ENCODE data around the gene KMT2C. TPM values are rescaled to one million over a fixed set of nuclear protein-coding genes. Genes with fewer than 3 reads are reported as not detected.

KMT2C gene
- total and polyA plus RNA-seq, 2 of the 13 experiments (the other 11 are each of a cell fraction or from before 2014, with no cell fraction given), result 7.1 to 14.4 TPM

- no peak overlapping the region for H3K9ac ChIP-seq (ENCODE audit: insufficient read depth, low read depth, low read length)
- DNase-seq (ENCODE audit: low spot score) (no peak), FAIRE-seq (no peak), ATAC-seq (no peak)
- 95% methylated on average over 4 of the region's 4 CpGs for WGBS (ENCODE audit: low lambda C conversion rate)
- intact Hi-C loops (cut with micrococcal nuclease; ENCODE audit: unreplicated experiment) (no loop called here), in situ Hi-C loops (cut with HindIII; ENCODE audit: extremely low pct_ligation_motif_present, low pct_unique_long_range_greater_than_20kb) (no loop called here)
- ChIA-PET POLR2A (no interaction called here), CTCF (ENCODE audit: low intra/inter-chr PET ratio, low total read pairs) (no interaction called here)
- H3K36me3 ChIP-seq (replicated peaks in 1 of 2; ENCODE audit: control insufficient read depth in 1 of 2, insufficient read depth in 2 of 2, low read length in 2 of 2), result peaks cover 5 to 54% of the 10 kb centered on the region in 2 experiments
- H3K4me2 ChIP-seq (ENCODE audit: low read depth, low read length), result no peak overlapping the region
- no peaks in the 10 kb centered on the region for H4K20me1 ChIP-seq (ENCODE audit: insufficient read depth, low read length)
- H3K9me3 ChIP-seq (ENCODE audit: low read length), result no peaks in the 10 kb centered on the region
- H2AFZ ChIP-seq (ENCODE audit: low read length), result no peak overlapping the region
- no peak for TF ChIP-seq ZNF232 (CRISPR knock-in tag; IDR thresholded peaks at IDR 0.05; ENCODE audit: borderline replicate concordance)
- TF ChIP-seq SMAD3 (CRISPR knock-in tag; IDR thresholded peaks at IDR 0.05), result no peak
- TF ChIP-seq ZNF510 (CRISPR knock-in tag; IDR thresholded peaks at IDR 0.05; ENCODE audit: low read depth), result no peak
- no peak for TF ChIP-seq MIER2 (CRISPR knock-in tag; IDR thresholded peaks at IDR 0.05)
- no peak for TF ChIP-seq NFATC3 (CRISPR knock-in tag; IDR thresholded peaks at IDR 0.05)
- no peak for TF ChIP-seq TAF15 (IDR thresholded peaks at IDR 0.05; ENCODE audit: low read depth, low read length, poor library complexity, severe bottlenecking)
- TF ChIP-seq ZNF367 (CRISPR knock-in tag; IDR thresholded peaks at IDR 0.05; ENCODE audit: borderline replicate concordance), result no peak
- no peak for TF ChIP-seq ZNF614 (CRISPR knock-in tag; IDR thresholded peaks at IDR 0.05; ENCODE audit: borderline replicate concordance)
- no peak for TF ChIP-seq FIP1L1 (IDR thresholded peaks at IDR 0.05; ENCODE audit: borderline replicate concordance, insufficient read depth, low read depth, low read length)
- no peak for TF ChIP-seq HOXA5 (CRISPR knock-in tag; IDR thresholded peaks at IDR 0.05)
- TF ChIP-seq ZNF503 (CRISPR knock-in tag; IDR thresholded peaks at IDR 0.05), result no peak
- no peaks in the 10 kb centered on the region for H3K4me1 ChIP-seq (ENCODE audit: insufficient read depth, low read length)
- no peak overlapping the region for H3K4me3 ChIP-seq (replicated peaks in 1 of 3; ENCODE audit: insufficient read depth in 1 of 3, low read depth in 2 of 3, low read length in 3 of 3)
- no peak overlapping the region for H3K27ac ChIP-seq (ENCODE audit: extremely low read length, insufficient read depth, low read length)
- H3K27me3 ChIP-seq (ENCODE audit: control insufficient read depth in 1 of 2, insufficient read depth in 2 of 2, low read length in 2 of 2), result no peaks in the 10 kb centered on the region
- no peaks in the 10 kb centered on the region for H3K79me2 ChIP-seq (ENCODE audit: insufficient read depth, low read length)
- BruUV-seq (replicated peaks), result no TSS peak
These were observed 241.9 kb downstream of the KMT2C start for GRCh38 chr7:152193880-152194279.
